HG02588 (cell line): ENCODE results near the gene EVI5.
"Not testable (repeated sequence)": the region's sequence is repeated elsewhere in the genome, so short reads cannot be mapped to it uniquely, and the experiment has no call there.

ENCODE experiments used
- ATAC-seq: cut with Tn5 transposase; IDR thresholded peaks from one replicate; pipeline ENCODE4 v1.9.1; 2021; ENCODE audit warnings: mild to moderate bottlenecking, moderate library complexity; ENCODE audit not compliant: unreplicated experiment

The EVI5 gene

GRCh38 chr1:92792340-92792782, 7.5 kb upstream of the EVI5 start:
- ATAC-seq: no peak

GRCh38 chr1:92791487-92792066, 6.7 kb upstream of the EVI5 start:
- no peak for ATAC-seq

GRCh38 chr1:92790867-92791266, 6.0 kb upstream of the EVI5 start:
- no peak for ATAC-seq

- no peak for ATAC-seq
Observed at GRCh38 chr1:92790081-92790480, 5.2 kb upstream of the EVI5 start.

GRCh38 chr1:92786111-92786901, 1.4 kb upstream of the EVI5 start:
- no peak for ATAC-seq

- ATAC-seq: peak; percentile 12
Observed at GRCh38 chr1:92784021-92784638, 778 bp downstream of the EVI5 start.

- ATAC-seq: not testable (repeated sequence)
Observed at GRCh38 chr1:92783550-92783949, 1.4 kb downstream of the EVI5 start.

GRCh38 chr1:92778376-92778775, 6.5 kb downstream of the EVI5 start:
- ATAC-seq: no peak

GRCh38 chr1:92774407-92774806, 10.5 kb downstream of the EVI5 start:
- no peak for ATAC-seq

- not testable (repeated sequence) for ATAC-seq
Observed at GRCh38 chr1:92773749-92774148, 11.2 kb downstream of the EVI5 start.

GRCh38 chr1:92769856-92770255, 15.1 kb downstream of the EVI5 start:
- no peak for ATAC-seq

GRCh38 chr1:92768915-92769314, 16.0 kb downstream of the EVI5 start:
- no peak for ATAC-seq

GRCh38 chr1:92768296-92768695, 16.6 kb downstream of the EVI5 start:
- no peak for ATAC-seq

GRCh38 chr1:92764116-92764515, 20.8 kb downstream of the EVI5 start:
- ATAC-seq: no peak

GRCh38 chr1:92762355-92762754, 22.6 kb downstream of the EVI5 start:
- no peak for ATAC-seq

- no peak for ATAC-seq
Observed at GRCh38 chr1:92759361-92759760, 25.5 kb downstream of the EVI5 start.

- ATAC-seq: no peak
Observed at GRCh38 chr1:92756537-92756936, 28.4 kb downstream of the EVI5 start.

- ATAC-seq: no peak
Observed at GRCh38 chr1:92755541-92756461, 29.1 kb downstream of the EVI5 start.

- ATAC-seq: no peak
Observed at GRCh38 chr1:92754719-92755050, 30.2 kb downstream of the EVI5 start.

- no peak for ATAC-seq
Observed at GRCh38 chr1:92754000-92754718, 30.7 kb downstream of the EVI5 start.

- ATAC-seq: no peak
Observed at GRCh38 chr1:92752719-92753118, 32.2 kb downstream of the EVI5 start.
